ENCODE results near the gene UGP2. TPM values are rescaled to one million over a fixed set of nuclear protein-coding genes. Genes with fewer than 3 reads are reported as not detected.
"Not testable (repeated sequence)": the region's sequence is repeated elsewhere in the genome, so short reads cannot be mapped to it uniquely, and the experiment has no call there.

UGP2 gene
- total RNA-seq, 1 donor from 2014 or later, result 76.6 TPM

DNA sequence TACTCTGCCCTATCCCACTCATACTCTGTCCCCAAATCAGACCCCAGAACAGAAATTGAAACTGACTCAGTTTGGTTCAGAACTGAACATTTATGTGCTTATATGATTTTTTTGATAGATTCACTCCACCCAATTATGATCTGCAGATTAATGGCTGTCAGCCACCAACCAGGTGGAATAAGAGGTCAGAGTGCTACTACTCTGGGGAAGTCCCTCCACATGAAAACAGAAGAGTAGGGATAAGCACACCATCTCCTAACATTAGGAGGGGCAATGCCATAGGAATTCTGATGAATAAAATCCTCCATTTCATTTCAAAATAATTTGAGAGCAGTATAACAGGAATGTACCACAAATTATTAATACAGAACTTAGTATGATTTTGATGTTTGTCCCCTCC is 36.3 kb upstream of the UGP2 start:
- Mint-ChIP-seq H3K27ac (no peak overlapping the region), H3K36me3 (no peaks in the 10 kb centered on the region), H3K4me3 (no peak overlapping the region), H3K4me1 (ENCODE audit: unreplicated experiment) (no peaks in the 10 kb centered on the region), H3K27me3 (no peaks in the 10 kb centered on the region), H3K9me3 (no peaks in the 10 kb centered on the region)
- no peak for DNase-seq (ENCODE audit: extremely low spot score, unreplicated experiment)
- TF ChIP-seq, protein P1, sequence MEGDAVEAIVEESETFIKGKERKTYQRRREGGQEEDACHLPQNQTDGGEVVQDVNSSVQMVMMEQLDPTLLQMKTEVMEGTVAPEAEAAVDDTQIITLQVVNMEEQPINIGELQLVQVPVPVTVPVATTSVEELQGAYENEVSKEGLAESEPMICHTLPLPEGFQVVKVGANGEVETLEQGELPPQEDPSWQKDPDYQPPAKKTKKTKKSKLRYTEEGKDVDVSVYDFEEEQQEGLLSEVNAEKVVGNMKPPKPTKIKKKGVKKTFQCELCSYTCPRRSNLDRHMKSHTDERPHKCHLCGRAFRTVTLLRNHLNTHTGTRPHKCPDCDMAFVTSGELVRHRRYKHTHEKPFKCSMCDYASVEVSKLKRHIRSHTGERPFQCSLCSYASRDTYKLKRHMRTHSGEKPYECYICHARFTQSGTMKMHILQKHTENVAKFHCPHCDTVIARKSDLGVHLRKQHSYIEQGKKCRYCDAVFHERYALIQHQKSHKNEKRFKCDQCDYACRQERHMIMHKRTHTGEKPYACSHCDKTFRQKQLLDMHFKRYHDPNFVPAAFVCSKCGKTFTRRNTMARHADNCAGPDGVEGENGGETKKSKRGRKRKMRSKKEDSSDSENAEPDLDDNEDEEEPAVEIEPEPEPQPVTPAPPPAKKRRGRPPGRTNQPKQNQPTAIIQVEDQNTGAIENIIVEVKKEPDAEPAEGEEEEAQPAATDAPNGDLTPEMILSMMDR (conservative IDR thresholded peaks at IDR 0.05), result no peak

DNA sequence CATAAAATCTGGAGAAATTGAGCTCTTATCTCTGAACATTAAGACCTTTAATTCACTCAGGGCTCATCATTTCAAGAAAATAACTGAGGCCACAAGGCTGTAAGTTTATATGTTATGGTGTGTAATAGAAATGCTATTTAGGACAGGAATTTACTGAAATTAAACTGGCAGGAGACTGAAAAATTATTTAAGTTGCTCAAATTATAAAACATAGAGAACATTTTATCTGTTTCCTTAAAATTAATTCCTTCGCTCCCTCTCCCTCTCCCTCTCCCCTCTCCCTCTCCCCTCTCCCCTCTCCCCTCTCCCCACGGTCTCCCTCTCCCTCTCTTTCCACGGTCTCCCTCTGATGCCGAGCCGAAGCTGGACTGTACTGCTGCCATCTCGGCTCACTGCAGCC is 33.7 kb upstream of the UGP2 start:
- H3K36me3 Mint-ChIP-seq, H3K4me3 Mint-ChIP-seq: not testable (repeated sequence)

DNA sequence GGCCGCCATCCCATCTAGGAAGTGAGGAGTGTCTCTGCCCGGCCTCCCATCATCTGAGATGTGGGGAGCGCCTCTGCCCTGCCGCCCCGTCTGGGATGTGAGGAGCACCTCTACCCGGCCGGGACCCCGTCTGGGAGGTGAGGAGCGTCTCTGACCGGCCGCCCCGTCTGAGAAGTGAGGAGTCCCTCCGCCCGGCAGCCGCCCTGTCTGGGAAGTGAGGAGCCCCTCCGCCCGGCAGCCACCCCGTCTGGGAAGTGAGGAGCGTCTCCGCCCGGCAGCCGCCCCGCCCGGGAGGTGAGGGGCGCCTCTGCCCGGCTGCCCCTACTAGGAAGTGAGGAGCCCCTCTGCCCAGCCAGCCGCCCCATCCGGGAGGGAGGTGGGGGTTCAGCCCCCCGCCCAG is 32.8 kb upstream of the UGP2 start:
- not testable (repeated sequence) for H3K4me3 Mint-ChIP-seq; DNase-seq (ENCODE audit: extremely low spot score, unreplicated experiment); H3K9me3 Mint-ChIP-seq

More for the DNA sequence above, 33.7 kb upstream of the UGP2 start:
- H3K27ac Mint-ChIP-seq; H3K9me3 Mint-ChIP-seq; H3K4me1 Mint-ChIP-seq (ENCODE audit: unreplicated experiment); DNase-seq (ENCODE audit: extremely low spot score, unreplicated experiment); H3K27me3 Mint-ChIP-seq: not testable (repeated sequence)

DNA sequence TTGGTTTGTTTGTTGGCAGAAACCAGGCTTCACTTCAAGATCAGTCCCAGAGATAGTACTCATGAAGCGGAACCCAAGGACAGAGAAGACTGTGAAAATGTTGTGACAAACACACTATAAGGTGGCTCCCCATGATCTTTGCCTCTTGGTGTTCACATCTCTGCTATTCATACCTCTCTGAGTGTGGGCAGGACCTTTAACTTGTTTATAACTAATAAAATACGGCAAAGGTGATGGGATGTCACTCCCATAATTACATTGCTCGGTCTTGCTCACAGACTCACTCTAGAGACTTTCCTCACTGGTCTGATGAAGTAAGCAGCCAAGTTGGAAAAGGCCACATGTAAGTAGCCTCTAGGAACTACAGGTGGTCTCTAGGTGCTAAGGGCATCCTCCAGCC is 30.6 kb upstream of the UGP2 start:
- no peak for DNase-seq (ENCODE audit: extremely low spot score, unreplicated experiment)
- no peaks in the 10 kb centered on the region for H3K27me3 Mint-ChIP-seq

More for the DNA sequence above, 32.8 kb upstream of the UGP2 start:
- not testable (repeated sequence) for H3K27ac Mint-ChIP-seq; H3K4me1 Mint-ChIP-seq (ENCODE audit: unreplicated experiment); H3K36me3 Mint-ChIP-seq; H3K27me3 Mint-ChIP-seq

DNA sequence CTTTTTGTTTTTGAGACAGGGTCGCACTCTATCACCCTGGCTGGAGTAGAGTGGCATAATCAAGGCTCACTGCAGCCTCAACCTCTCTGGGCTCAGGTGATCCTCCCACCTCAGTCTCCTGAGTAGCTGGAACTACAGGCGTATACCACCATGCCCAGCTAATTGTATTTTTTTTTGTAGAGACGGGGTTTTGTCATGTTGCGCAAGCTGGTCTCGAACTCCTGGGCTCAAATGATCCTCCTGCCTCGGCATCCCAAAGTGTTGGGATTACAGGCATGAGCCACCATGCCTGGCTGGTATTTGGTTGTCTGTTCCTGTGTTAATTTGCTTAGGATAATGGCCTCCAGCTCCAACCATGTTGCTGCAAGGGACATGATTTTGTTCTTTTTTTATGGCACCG is 29.8 kb upstream of the UGP2 start:
- H3K4me1 Mint-ChIP-seq (ENCODE audit: unreplicated experiment); H3K27me3 Mint-ChIP-seq; H3K36me3 Mint-ChIP-seq; H3K4me3 Mint-ChIP-seq; H3K9me3 Mint-ChIP-seq; H3K27ac Mint-ChIP-seq; DNase-seq (ENCODE audit: extremely low spot score, unreplicated experiment): not testable (repeated sequence)

More for the DNA sequence above, 30.6 kb upstream of the UGP2 start:
- no peak overlapping the region for H3K4me3 Mint-ChIP-seq
- TF ChIP-seq, protein P1 (conservative IDR thresholded peaks at IDR 0.05), result no peak
- no peaks in the 10 kb centered on the region for H3K36me3 Mint-ChIP-seq
- H3K9me3 Mint-ChIP-seq, result no peaks in the 10 kb centered on the region
- no peak overlapping the region for H3K27ac Mint-ChIP-seq
- no peaks in the 10 kb centered on the region for H3K4me1 Mint-ChIP-seq (ENCODE audit: unreplicated experiment)

DNA sequence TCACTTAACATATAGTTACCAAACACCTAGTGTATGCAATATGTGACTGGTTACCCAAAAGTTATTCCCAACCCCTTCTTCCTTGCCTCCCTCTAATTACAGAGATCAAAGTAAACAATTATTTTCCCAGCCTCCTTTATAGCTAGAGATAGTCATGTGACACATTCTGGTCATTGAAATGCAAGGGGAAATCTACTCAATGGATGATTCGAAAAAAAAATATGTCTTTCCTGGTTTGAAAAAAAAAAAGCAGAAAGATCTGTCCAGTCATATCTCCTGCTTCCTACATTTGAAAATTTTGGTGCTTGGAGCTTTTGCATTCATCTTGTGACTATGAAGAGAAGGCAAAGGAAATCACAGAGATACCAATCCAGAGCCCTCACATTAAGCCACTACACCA is 27.6 kb upstream of the UGP2 start:
- no peak overlapping the region for H3K27ac Mint-ChIP-seq
- H3K27me3 Mint-ChIP-seq, result no peaks in the 10 kb centered on the region
- H3K9me3 Mint-ChIP-seq, result no peaks in the 10 kb centered on the region
- no peaks in the 10 kb centered on the region for H3K4me1 Mint-ChIP-seq (ENCODE audit: unreplicated experiment)
- H3K4me3 Mint-ChIP-seq, result no peak overlapping the region
- DNase-seq (ENCODE audit: extremely low spot score, unreplicated experiment), result no peak
- H3K36me3 Mint-ChIP-seq, result no peaks in the 10 kb centered on the region
- TF ChIP-seq, protein P1 (conservative IDR thresholded peaks at IDR 0.05), result no peak

DNA sequence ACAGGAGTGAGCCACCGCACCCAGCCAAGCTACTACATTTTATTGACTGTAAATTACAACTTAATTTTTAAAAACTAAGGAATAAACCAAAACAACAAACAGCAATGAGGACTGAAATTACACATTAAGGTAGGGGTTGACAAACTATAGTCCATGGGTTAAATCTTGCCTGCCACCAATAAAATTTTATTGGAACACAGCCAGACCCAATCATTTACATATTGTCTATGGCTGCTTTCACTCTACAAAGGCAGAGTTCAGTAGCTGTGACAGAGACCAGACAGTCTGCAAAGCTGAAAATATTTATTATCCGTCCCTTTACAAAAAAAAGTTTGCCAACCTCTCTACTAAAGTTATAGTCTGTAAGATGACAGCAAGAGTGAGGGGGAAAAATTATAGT is 24.3 kb upstream of the UGP2 start:
- Mint-ChIP-seq H3K27ac (no peak overlapping the region), H3K27me3 (no peaks in the 10 kb centered on the region), H3K36me3 (no peaks in the 10 kb centered on the region), H3K4me3 (no peak overlapping the region), H3K9me3 (no peaks in the 10 kb centered on the region), H3K4me1 (ENCODE audit: unreplicated experiment) (no peaks in the 10 kb centered on the region)
- TF ChIP-seq, protein P1 (conservative IDR thresholded peaks at IDR 0.05), result no peak
- no peak for DNase-seq (ENCODE audit: extremely low spot score, unreplicated experiment)

Measured in type B pancreatic cell (in vitro differentiated cells).